Choroid plexus epithelial cell (primary cell): Measurements from ENCODE around the gene HINT1.

Source experiments
- DNase-seq: peaks from one replicate; pipeline ENCODE4 v3.0.0-alpha.2; 2010; ENCODE audit warnings: low read depth
- H3K4me3 ChIP-seq: 2 replicates; pipeline ENCODE4 v1.5.1; 2011; ENCODE audit warnings: low read depth, mild to moderate bottlenecking, control low read depth, low read length, moderate library complexity
- CTCF ChIP-seq: conservative IDR thresholded peaks from 2 replicates; pipeline ENCODE4 v1.5.1; 2011; ENCODE audit warnings: low read depth, mild to moderate bottlenecking, control low read depth, inconsistent platforms, low read length, moderate library complexity

Gene HINT1

GRCh38 chr5:131180407-131180806 is 15.4 kb upstream of the HINT1 start:
- H3K4me3 ChIP-seq, result no peak overlapping the region
- no peak for TF ChIP-seq CTCF
- DNase-seq, result no peak

GRCh38 chr5:131171276-131171810 is 6.3 kb upstream of the HINT1 start:
- H3K4me3 ChIP-seq, result peak overlapping the region; percentile 74
- TF ChIP-seq CTCF, result no peak
- DNase-seq, result no peak

DNA sequence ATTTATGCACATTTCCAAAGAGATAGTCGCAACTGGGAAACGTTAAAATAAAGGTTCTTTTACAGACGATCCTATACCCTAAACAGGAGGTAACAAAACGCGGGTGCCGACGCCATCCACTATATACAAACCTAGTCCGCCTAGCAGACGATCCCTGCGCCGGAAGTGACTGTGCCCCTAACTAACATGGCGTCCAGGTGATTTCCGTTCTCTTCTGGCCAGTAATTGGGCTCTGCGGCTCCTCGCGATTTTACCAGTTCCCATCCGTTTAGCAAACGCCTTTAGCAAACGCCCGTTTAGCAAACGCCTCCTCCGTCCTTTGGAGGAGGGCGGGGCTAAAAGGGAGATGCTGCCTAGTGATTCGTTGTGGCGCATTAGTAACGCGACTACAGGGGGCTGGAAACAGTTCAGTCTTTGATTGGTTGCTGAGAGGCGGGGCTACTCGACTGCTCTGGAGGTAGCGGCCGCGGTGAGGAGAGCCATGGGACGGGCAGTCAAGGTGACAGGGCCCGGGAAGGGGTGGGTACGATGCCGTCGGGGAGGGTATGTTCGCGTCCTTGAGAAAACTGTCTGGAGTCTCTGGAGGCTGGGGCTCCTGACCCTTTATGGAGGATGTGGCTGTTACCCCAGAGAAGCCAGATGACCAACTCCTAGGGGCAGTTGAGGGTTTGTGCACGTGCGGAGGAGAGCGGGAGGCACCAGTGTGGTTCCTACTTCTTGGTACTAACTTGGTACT is 5.7 kb upstream of the HINT1 start, which contains the start of gene LYRM7:
Gene LYRM7 (plus strand): TSS at position 405 of the 736 bp plus-strand sequence. CDS start 77 bp downstream, at position 482.
- peak; percentile 14 for TF ChIP-seq CTCF
- peak; percentile 100 for DNase-seq
- H3K4me3 ChIP-seq, result peak within 1 kb of the TSS; percentile 74

GRCh38 chr5:131169810-131170539 is 4.9 kb upstream of the HINT1 start:
- DNase-seq, result no peak
- TF ChIP-seq CTCF, result no peak
- peak overlapping the region; percentile 66 for H3K4me3 ChIP-seq

DNA sequence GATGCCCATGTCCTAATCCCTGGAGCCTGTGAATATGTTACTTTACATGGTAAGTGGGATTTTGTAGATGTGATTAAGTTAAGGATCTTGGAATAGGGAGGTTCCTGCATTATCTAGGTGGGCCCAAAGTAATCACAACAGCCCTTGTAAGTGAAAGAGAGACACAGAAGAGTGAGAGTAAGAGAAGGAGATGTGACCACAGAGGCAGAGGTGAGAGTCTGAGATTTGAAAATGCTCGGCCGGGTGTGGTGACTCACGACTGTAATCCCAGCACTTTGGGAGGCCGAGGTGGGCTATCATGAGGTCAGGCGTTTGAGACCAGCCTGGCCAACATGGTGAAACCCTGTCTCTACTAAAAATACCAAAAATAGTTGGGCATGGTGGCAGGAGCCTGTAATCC is 2.6 kb upstream of the HINT1 start:
- no peak overlapping the region for H3K4me3 ChIP-seq
- TF ChIP-seq CTCF, result no peak
- DNase-seq, result no peak

DNA sequence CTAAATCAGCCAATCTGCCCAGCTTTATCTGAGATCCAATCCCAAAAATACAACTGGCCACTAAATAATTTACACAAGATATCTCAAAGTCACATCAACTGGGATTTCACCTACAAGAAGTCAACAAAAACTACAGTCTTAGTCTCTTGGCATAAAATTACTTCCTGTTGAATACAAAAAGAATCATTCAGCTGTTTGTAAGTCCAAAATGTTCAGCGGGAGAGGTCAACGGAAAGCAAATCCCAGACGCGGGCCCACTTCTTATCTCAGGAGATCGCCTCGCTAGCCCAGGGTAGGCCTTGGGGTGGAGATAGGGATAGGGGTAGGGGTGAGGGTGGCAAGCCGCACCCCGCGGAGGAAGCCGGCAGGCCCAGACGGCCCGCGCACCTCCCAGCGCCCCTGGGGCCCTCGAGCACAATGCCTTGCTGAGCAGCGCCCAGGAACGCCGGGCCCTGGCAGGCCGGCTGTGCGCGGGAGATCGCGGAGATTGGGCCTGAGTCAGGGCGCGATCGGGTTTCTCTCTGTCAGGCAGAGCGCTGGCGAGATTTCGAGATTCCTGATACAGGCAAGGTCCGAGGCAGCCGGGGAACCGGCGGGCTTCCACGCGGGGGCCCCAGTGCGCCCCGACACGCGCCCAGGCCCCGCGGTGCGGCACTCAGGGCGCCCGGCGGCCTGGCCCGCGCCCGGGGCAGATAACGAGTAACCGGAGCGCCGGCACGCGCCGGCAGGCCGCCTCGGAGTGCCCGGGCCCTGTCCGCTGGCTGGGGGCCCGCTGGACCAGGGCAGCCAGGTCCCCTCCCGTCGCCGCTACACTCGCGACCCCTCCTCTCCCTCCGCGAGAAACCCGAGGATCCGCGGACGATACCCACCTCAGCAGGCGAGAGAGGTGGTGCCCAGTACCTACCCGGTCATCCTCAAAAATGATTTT is 601 bp downstream of the HINT1 start:
- peak overlapping the region; percentile 92 for H3K4me3 ChIP-seq
- peak; percentile 85 for DNase-seq
- peak; percentile 8 for TF ChIP-seq CTCF
